IPS-20b (cell line): Measurements from ENCODE around the gene PI4KA.
"Not testable (repeated sequence)": the region's sequence is repeated elsewhere in the genome, so short reads cannot be mapped to it uniquely, and the experiment has no call there.

ENCODE experiments used
- H3K27ac ChIP-seq: one replicate; pipeline ENCODE4 v1.5.1; 2013; ENCODE audit warnings: low read length
- H3K27me3 ChIP-seq: 2 replicates; pipeline ENCODE4 v1.6.1; 2013; ENCODE audit warnings: mild to moderate bottlenecking, low read length, inconsistent platforms; ENCODE audit not compliant: insufficient read depth
- H3K36me3 ChIP-seq: 2 replicates; pipeline ENCODE4 v1.6.1; 2013; ENCODE audit warnings: low read depth, mild to moderate bottlenecking, inconsistent platforms, low read length, moderate library complexity; ENCODE audit not compliant: insufficient read depth
- H3K4me1 ChIP-seq: 2 replicates; pipeline ENCODE4 v1.6.1; 2013; ENCODE audit warnings: mild to moderate bottlenecking, control low read depth, inconsistent platforms, low read length, moderate library complexity; ENCODE audit not compliant: insufficient read depth
- H3K4me3 ChIP-seq: 2 replicates; pipeline ENCODE4 v1.5.1; 2013; ENCODE audit warnings: mild to moderate bottlenecking, low read length, inconsistent platforms
- H3K9ac ChIP-seq: 2 replicates; pipeline ENCODE4 v1.6.1; 2013; ENCODE audit warnings: low read depth, mild to moderate bottlenecking, inconsistent platforms, low read length, moderate library complexity
- H3K9me3 ChIP-seq: 2 replicates; pipeline ENCODE4 v1.6.1; 2013; ENCODE audit warnings: mild to moderate bottlenecking, low read depth, low read length, inconsistent platforms; ENCODE audit not compliant: insufficient read depth

PI4KA gene

DNA sequence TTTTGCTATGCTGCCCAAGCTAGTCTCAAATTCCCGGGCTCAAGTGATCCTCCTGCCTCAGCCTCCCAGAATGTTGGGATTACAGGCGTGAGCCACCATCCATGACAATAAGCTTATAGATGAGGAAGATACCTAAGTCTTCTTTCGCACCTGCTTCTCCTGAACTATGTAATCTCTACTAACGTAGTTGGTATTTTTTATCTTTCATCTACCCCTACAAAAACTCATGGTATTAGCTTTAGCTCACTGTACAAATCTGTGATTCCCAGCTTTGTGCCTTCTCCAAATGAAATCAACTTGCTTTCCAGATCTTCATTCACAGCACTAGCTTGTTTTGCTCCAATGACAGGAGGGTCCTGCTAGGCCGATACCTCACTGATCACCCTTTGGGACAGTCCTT, 36.4 kb downstream of the PI4KA start:
- no peak overlapping the region for H3K4me3 ChIP-seq
- no peaks in the 10 kb centered on the region for H3K9me3 ChIP-seq
- H3K36me3 ChIP-seq, result peaks cover 17% of the 10 kb centered on the region
- no peaks in the 10 kb centered on the region for H3K27me3 ChIP-seq
- no peaks in the 10 kb centered on the region for H3K4me1 ChIP-seq
- no peak overlapping the region for H3K27ac ChIP-seq
- no peak overlapping the region for H3K9ac ChIP-seq

GRCh38 chr22:20821717-20822239, 36.8 kb downstream of the PI4KA start:
- H3K9ac ChIP-seq, H3K27me3 ChIP-seq, H3K27ac ChIP-seq, H3K9me3 ChIP-seq, H3K4me1 ChIP-seq, H3K4me3 ChIP-seq: not testable (repeated sequence)
- peaks cover 17% of the 10 kb centered on the region for H3K36me3 ChIP-seq

DNA sequence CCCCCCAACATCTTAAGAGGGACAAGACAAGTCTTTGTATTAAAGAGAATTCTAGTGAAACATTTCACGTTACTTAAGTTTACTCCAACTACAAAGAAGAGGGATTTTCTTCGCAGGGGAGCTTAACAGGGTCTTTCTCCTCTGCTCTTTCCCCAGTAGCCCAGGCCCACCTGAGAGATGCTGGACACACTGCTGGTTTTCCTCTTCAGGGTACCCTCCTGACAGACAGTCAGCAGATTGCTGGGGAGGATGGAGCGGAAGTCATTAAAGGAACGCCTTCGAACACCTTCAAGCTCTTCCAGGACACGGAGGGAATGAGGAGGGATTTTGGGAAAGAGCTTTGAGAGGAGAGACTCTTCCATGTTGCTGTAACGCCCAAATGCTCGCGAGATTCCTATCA, 39.1 kb downstream of the PI4KA start:
- no peaks in the 10 kb centered on the region for H3K9me3 ChIP-seq
- H3K36me3 ChIP-seq, result peaks cover 17% of the 10 kb centered on the region
- no peaks in the 10 kb centered on the region for H3K4me1 ChIP-seq
- no peaks in the 10 kb centered on the region for H3K27me3 ChIP-seq
- no peak overlapping the region for H3K27ac ChIP-seq
- no peak overlapping the region for H3K9ac ChIP-seq
- H3K4me3 ChIP-seq, result no peak overlapping the region

- H3K36me3 ChIP-seq, result peaks cover 18% of the 10 kb centered on the region
Observed at GRCh38 chr22:20818471-20818870, 40.1 kb downstream of the PI4KA start.

GRCh38 chr22:20816559-20816958, 42.1 kb downstream of the PI4KA start:
- H3K36me3 ChIP-seq, result peaks cover 28% of the 10 kb centered on the region
- H3K4me3 ChIP-seq, result no peak overlapping the region
- H3K27me3 ChIP-seq, result no peaks in the 10 kb centered on the region
- H3K9ac ChIP-seq, result no peak overlapping the region
- no peak overlapping the region for H3K27ac ChIP-seq
- no peaks in the 10 kb centered on the region for H3K9me3 ChIP-seq
- H3K4me1 ChIP-seq, result no peaks in the 10 kb centered on the region

More at GRCh38 chr22:20818471-20818870, 40.1 kb downstream of the PI4KA start:
- Histone ChIP-seq H3K27me3 (no peaks in the 10 kb centered on the region), H3K4me3 (no peak overlapping the region), H3K9ac (no peak overlapping the region), H3K27ac (no peak overlapping the region), H3K9me3 (no peaks in the 10 kb centered on the region), H3K4me1 (no peaks in the 10 kb centered on the region)

GRCh38 chr22:20815477-20816050, 43.0 kb downstream of the PI4KA start:
- H3K27ac ChIP-seq, result no peak overlapping the region
- no peaks in the 10 kb centered on the region for H3K27me3 ChIP-seq
- no peaks in the 10 kb centered on the region for H3K4me1 ChIP-seq
- peaks cover 30% of the 10 kb centered on the region for H3K36me3 ChIP-seq
- H3K9me3 ChIP-seq, result no peaks in the 10 kb centered on the region
- H3K9ac ChIP-seq, result no peak overlapping the region
- H3K4me3 ChIP-seq, result no peak overlapping the region

- Histone ChIP-seq H3K4me1 (no peaks in the 10 kb centered on the region), H3K4me3 (no peak overlapping the region), H3K27me3 (no peaks in the 10 kb centered on the region), H3K9me3 (no peaks in the 10 kb centered on the region), H3K36me3 (peaks cover 29% of the 10 kb centered on the region), H3K27ac (no peak overlapping the region), H3K9ac (no peak overlapping the region)
Observed at GRCh38 chr22:20814221-20814808, 44.3 kb downstream of the PI4KA start.

- H3K9me3 ChIP-seq, result no peaks in the 10 kb centered on the region
- H3K36me3 ChIP-seq, result peaks cover 24% of the 10 kb centered on the region
- no peak overlapping the region for H3K9ac ChIP-seq
- H3K27ac ChIP-seq, result no peak overlapping the region
- H3K4me1 ChIP-seq, result no peaks in the 10 kb centered on the region
- no peak overlapping the region for H3K4me3 ChIP-seq
- H3K27me3 ChIP-seq, result no peaks in the 10 kb centered on the region
Observed at GRCh38 chr22:20813056-20813455, 45.6 kb downstream of the PI4KA start.

GRCh38 chr22:20811971-20812660, 46.5 kb downstream of the PI4KA start:
- Histone ChIP-seq H3K27ac (no peak overlapping the region), H3K36me3 (peaks cover 26% of the 10 kb centered on the region), H3K27me3 (no peaks in the 10 kb centered on the region), H3K4me1 (no peaks in the 10 kb centered on the region), H3K9me3 (no peaks in the 10 kb centered on the region), H3K4me3 (no peak overlapping the region), H3K9ac (no peak overlapping the region)

GRCh38 chr22:20811171-20811570, 47.4 kb downstream of the PI4KA start:
- Histone ChIP-seq H3K27ac (no peak overlapping the region), H3K4me3 (no peak overlapping the region), H3K4me1 (no peaks in the 10 kb centered on the region), H3K27me3 (no peaks in the 10 kb centered on the region), H3K36me3 (peaks cover 30% of the 10 kb centered on the region), H3K9me3 (no peaks in the 10 kb centered on the region), H3K9ac (no peak overlapping the region)

DNA sequence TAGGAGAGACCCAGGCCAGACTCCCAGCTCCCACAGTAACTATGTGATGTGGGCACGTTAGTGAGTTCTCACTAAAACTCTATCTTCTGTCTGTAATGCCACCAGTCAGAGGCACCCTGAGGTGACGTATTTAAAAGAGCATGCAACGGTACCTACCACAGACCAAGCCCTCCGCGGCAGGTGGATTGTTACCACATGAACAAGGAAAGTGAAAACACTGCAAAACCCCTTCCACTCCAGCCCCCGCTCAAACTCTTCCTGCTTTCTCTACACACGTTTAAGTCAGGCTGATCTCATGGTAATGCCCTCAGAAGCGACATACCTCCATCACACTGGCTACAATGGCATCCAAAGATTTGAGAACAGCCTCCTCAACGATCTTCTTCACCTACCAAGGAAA, 48.0 kb downstream of the PI4KA start:
- Histone ChIP-seq H3K27ac (no peak overlapping the region), H3K4me1 (no peaks in the 10 kb centered on the region), H3K9ac (no peak overlapping the region), H3K36me3 (peaks cover 34% of the 10 kb centered on the region), H3K9me3 (no peaks in the 10 kb centered on the region), H3K27me3 (no peaks in the 10 kb centered on the region), H3K4me3 (no peak overlapping the region)
